HUES48 (cell line): ENCODE data around the gene HID1.

ENCODE experiments used
- H3K27ac ChIP-seq: one replicate; pipeline ENCODE4 v1.7.0; 2013; ENCODE audit warnings: low read depth, low read length, inconsistent platforms
- H3K27me3 ChIP-seq: 2 replicates; pipeline ENCODE4 v1.6.1; 2013; ENCODE audit warnings: mild to moderate bottlenecking, low read length; ENCODE audit not compliant: control insufficient read depth, insufficient read depth
- H3K36me3 ChIP-seq: 2 replicates; pipeline ENCODE4 v1.6.1; 2013; ENCODE audit warnings: low read length; ENCODE audit not compliant: control insufficient read depth, insufficient read depth
- H3K4me1 ChIP-seq: 2 replicates; pipeline ENCODE4 v1.6.1; 2013; ENCODE audit warnings: mild to moderate bottlenecking, low read length; ENCODE audit not compliant: control insufficient read depth, insufficient read depth
- H3K4me3 ChIP-seq: 2 replicates; pipeline ENCODE4 v1.5.1; 2013; ENCODE audit warnings: mild to moderate bottlenecking, low read depth, low read length
- H3K9ac ChIP-seq: 2 replicates; pipeline ENCODE4 v1.6.1; 2013; ENCODE audit warnings: mild to moderate bottlenecking, low read depth, low read length, moderate library complexity
- H3K9me3 ChIP-seq: 2 replicates; pipeline ENCODE4 v1.6.1; 2013; ENCODE audit warnings: low read length; ENCODE audit not compliant: control insufficient read depth, insufficient read depth

HID1 gene

GRCh38 chr17:74954665-74955421 lies 17.7 kb downstream of the HID1 start:
- no peaks in the 10 kb centered on the region for H3K9me3 ChIP-seq
- H3K9ac ChIP-seq: no peak overlapping the region
- no peaks in the 10 kb centered on the region for H3K36me3 ChIP-seq
- no peak overlapping the region for H3K27ac ChIP-seq
- peaks cover 3% of the 10 kb centered on the region; the same call in 1 of the 2 replicates for H3K4me1 ChIP-seq
- peaks cover 10% of the 10 kb centered on the region for H3K27me3 ChIP-seq
- H3K4me3 ChIP-seq: no peak overlapping the region

GRCh38 chr17:74954115-74954514 lies 18.4 kb downstream of the HID1 start:
- peaks cover 3% of the 10 kb centered on the region; the same call in 1 of the 2 replicates for H3K4me1 ChIP-seq

GRCh38 chr17:74953134-74953687 lies 19.3 kb downstream of the HID1 start:
- Histone ChIP-seq H3K9ac (no peak overlapping the region), H3K27ac (no peak overlapping the region), H3K9me3 (no peaks in the 10 kb centered on the region), H3K36me3 (no peaks in the 10 kb centered on the region), H3K4me3 (no peak overlapping the region), H3K4me1 (peaks cover 3% of the 10 kb centered on the region; the same call in 1 of the 2 replicates), H3K27me3 (peaks cover 3% of the 10 kb centered on the region; the same call in 1 of the 2 replicates)

More at GRCh38 chr17:74954115-74954514, 18.4 kb downstream of the HID1 start:
- H3K27ac ChIP-seq: no peak overlapping the region
- H3K4me3 ChIP-seq: no peak overlapping the region
- peaks cover 4% of the 10 kb centered on the region for H3K27me3 ChIP-seq
- no peaks in the 10 kb centered on the region for H3K9me3 ChIP-seq
- no peak overlapping the region for H3K9ac ChIP-seq
- H3K36me3 ChIP-seq: no peaks in the 10 kb centered on the region

- no peak overlapping the region for H3K4me3 ChIP-seq
- no peaks in the 10 kb centered on the region for H3K27me3 ChIP-seq
- H3K9me3 ChIP-seq: no peaks in the 10 kb centered on the region
- H3K27ac ChIP-seq: no peak overlapping the region
- no peak overlapping the region for H3K9ac ChIP-seq
- H3K36me3 ChIP-seq: no peaks in the 10 kb centered on the region
- H3K4me1 ChIP-seq: peaks cover 3% of the 10 kb centered on the region; the same call in 1 of the 2 replicates
These were observed 20.0 kb downstream of the HID1 start for GRCh38 chr17:74952431-74953133.

GRCh38 chr17:74951680-74952421 lies 20.7 kb downstream of the HID1 start:
- Histone ChIP-seq H3K9me3 (no peaks in the 10 kb centered on the region), H3K27me3 (no peaks in the 10 kb centered on the region), H3K27ac (no peak overlapping the region), H3K4me1 (peaks cover 3% of the 10 kb centered on the region; the same call in 1 of the 2 replicates), H3K36me3 (no peaks in the 10 kb centered on the region), H3K4me3 (no peak overlapping the region), H3K9ac (no peak overlapping the region)

- Histone ChIP-seq H3K4me3 (no peak overlapping the region), H3K36me3 (no peaks in the 10 kb centered on the region), H3K9me3 (no peaks in the 10 kb centered on the region), H3K9ac (no peak overlapping the region), H3K27me3 (no peaks in the 10 kb centered on the region), H3K4me1 (peaks cover 3% of the 10 kb centered on the region; the same call in 1 of the 2 replicates), H3K27ac (no peak overlapping the region)
These were observed 21.5 kb downstream of the HID1 start for GRCh38 chr17:74951065-74951464.

- Histone ChIP-seq H3K9ac (no peak overlapping the region), H3K36me3 (no peaks in the 10 kb centered on the region), H3K27ac (no peak overlapping the region), H3K4me1 (peaks cover 3% of the 10 kb centered on the region; the same call in 1 of the 2 replicates), H3K4me3 (no peak overlapping the region), H3K9me3 (no peaks in the 10 kb centered on the region), H3K27me3 (no peaks in the 10 kb centered on the region)
These were observed 22.4 kb downstream of the HID1 start for GRCh38 chr17:74950207-74950606.

- Histone ChIP-seq H3K9ac (no peak overlapping the region), H3K4me3 (no peak overlapping the region), H3K27ac (no peak overlapping the region), H3K36me3 (no peaks in the 10 kb centered on the region), H3K9me3 (no peaks in the 10 kb centered on the region), H3K4me1 (peaks cover 3% of the 10 kb centered on the region; the same call in 1 of the 2 replicates), H3K27me3 (no peaks in the 10 kb centered on the region)
These were observed 23.0 kb downstream of the HID1 start for GRCh38 chr17:74949455-74950115.

- Histone ChIP-seq H3K9me3 (no peaks in the 10 kb centered on the region), H3K36me3 (no peaks in the 10 kb centered on the region), H3K9ac (no peak overlapping the region), H3K4me1 (peaks cover 8% of the 10 kb centered on the region), H3K27ac (no peak overlapping the region), H3K27me3 (no peaks in the 10 kb centered on the region), H3K4me3 (no peak overlapping the region)
These were observed 25.4 kb downstream of the HID1 start for GRCh38 chr17:74947041-74947754.

GRCh38 chr17:74946641-74947040 lies 25.9 kb downstream of the HID1 start:
- Histone ChIP-seq H3K4me1 (peaks cover 7% of the 10 kb centered on the region), H3K9ac (no peak overlapping the region), H3K27ac (no peak overlapping the region), H3K4me3 (no peak overlapping the region), H3K36me3 (no peaks in the 10 kb centered on the region), H3K27me3 (no peaks in the 10 kb centered on the region), H3K9me3 (no peaks in the 10 kb centered on the region)
